ENCODE results near the gene JMJD8.

DNA sequence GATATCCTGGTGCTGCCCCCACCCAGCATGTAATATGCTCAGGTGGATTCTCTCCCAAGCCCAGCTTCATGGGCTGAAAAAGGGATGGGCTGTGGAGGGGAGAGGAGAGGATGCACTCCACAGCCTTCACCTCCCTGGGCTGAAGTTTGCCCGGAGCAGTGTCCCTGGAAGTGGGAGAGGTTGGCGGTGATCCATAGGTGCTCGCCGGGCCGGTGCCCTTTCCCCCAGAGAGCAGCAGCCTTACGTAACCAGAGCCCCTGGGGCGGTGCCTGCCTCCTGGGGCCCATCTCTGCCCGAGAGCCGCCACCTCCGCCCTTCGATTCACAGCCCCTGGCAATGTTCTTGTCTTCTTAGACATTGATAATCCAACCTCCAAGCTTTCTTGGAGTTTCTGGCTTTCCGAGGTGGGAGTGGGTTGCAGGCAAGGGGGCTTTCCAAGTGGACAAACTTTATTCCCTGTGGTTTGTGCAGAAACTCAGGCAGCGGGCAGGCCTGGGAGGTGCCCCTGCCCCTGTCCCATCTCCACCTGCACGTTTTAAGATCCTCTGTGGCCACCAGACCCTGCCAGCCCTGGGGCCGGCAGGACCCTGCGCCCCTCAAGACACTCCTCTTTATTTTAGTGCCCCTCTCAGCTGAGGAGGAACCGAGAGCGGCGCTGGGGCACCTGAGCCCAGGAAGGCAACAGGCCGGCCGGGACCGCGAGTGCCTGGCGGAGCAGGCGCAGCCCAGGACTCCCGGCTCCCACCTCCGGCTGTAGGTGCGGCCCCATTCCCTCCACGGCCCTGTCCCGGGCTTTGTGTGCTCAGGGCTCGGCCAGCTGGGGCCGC, 38.1 kb downstream of the JMJD8 start:
- TF ChIP-seq POLR2AphosphoS5 (IDR thresholded peaks at IDR 0.05; ENCODE audit: low read depth, low read length) (no peak), SIN3A (IDR thresholded peaks at IDR 0.05; ENCODE audit: borderline replicate concordance, insufficient read depth, low read depth, low read length) (no peak)
- TF ChIP-seq, protein P1, sequence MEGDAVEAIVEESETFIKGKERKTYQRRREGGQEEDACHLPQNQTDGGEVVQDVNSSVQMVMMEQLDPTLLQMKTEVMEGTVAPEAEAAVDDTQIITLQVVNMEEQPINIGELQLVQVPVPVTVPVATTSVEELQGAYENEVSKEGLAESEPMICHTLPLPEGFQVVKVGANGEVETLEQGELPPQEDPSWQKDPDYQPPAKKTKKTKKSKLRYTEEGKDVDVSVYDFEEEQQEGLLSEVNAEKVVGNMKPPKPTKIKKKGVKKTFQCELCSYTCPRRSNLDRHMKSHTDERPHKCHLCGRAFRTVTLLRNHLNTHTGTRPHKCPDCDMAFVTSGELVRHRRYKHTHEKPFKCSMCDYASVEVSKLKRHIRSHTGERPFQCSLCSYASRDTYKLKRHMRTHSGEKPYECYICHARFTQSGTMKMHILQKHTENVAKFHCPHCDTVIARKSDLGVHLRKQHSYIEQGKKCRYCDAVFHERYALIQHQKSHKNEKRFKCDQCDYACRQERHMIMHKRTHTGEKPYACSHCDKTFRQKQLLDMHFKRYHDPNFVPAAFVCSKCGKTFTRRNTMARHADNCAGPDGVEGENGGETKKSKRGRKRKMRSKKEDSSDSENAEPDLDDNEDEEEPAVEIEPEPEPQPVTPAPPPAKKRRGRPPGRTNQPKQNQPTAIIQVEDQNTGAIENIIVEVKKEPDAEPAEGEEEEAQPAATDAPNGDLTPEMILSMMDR (IDR thresholded peaks at IDR 0.05), result no peak
- TF ChIP-seq, protein P2, sequence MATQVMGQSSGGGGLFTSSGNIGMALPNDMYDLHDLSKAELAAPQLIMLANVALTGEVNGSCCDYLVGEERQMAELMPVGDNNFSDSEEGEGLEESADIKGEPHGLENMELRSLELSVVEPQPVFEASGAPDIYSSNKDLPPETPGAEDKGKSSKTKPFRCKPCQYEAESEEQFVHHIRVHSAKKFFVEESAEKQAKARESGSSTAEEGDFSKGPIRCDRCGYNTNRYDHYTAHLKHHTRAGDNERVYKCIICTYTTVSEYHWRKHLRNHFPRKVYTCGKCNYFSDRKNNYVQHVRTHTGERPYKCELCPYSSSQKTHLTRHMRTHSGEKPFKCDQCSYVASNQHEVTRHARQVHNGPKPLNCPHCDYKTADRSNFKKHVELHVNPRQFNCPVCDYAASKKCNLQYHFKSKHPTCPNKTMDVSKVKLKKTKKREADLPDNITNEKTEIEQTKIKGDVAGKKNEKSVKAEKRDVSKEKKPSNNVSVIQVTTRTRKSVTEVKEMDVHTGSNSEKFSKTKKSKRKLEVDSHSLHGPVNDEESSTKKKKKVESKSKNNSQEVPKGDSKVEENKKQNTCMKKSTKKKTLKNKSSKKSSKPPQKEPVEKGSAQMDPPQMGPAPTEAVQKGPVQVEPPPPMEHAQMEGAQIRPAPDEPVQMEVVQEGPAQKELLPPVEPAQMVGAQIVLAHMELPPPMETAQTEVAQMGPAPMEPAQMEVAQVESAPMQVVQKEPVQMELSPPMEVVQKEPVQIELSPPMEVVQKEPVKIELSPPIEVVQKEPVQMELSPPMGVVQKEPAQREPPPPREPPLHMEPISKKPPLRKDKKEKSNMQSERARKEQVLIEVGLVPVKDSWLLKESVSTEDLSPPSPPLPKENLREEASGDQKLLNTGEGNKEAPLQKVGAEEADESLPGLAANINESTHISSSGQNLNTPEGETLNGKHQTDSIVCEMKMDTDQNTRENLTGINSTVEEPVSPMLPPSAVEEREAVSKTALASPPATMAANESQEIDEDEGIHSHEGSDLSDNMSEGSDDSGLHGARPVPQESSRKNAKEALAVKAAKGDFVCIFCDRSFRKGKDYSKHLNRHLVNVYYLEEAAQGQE (IDR thresholded peaks at IDR 0.05; ENCODE audit: insufficient read depth in 1 of 2, low read depth in 2 of 2, low read length in 1 of 2), result no peak
